Inflammatory macrophage treated with lipopolysaccharide for 4 hours (primary cell): ENCODE measurements around the gene LRMDA.

Experiments
- DNase-seq: peaks from one replicate; pipeline ENCODE4 v3.0.0-alpha.2; 2020

Gene LRMDA

DNA sequence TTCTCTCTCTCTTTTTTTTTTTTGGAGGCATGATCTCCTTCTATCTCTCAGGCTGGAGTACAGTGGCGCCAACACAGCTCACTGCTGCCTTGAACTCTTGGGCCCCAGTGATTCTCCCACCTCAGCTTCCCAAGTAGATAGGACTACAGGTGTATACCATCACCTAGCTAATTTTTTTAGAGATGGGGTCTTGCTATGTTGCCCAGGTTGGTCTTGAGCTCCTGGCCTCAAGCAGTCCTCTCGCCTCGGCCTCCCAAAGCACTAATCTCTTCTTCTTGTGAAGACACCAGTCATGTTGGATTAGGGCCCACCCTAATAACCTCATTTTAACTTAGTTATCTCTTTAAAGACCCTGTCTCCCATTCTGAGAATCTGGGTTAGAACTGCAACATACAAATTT, 45.6 kb downstream of the LRMDA start:
- DNase-seq: no peak

DNA sequence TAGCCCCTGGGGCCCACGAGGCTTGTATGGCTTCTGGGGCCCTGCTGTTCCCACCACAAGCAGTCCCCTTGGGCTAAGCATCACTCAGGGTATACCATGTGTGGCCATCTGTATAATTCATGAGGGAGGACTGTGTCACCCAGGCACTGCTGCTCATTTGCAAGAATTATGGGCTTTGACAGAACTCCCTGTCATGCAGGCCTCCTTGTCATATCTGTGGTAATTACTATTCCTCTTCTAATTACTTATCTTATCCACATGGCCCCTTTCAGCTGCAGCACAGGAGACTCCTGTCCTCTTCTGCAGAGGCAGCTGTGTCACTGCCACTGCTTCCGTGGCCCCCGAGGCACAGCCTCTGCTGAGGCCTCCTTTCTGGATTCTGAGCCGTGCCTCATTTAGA, 46.3 kb downstream of the LRMDA start:
- no peak for DNase-seq

DNA sequence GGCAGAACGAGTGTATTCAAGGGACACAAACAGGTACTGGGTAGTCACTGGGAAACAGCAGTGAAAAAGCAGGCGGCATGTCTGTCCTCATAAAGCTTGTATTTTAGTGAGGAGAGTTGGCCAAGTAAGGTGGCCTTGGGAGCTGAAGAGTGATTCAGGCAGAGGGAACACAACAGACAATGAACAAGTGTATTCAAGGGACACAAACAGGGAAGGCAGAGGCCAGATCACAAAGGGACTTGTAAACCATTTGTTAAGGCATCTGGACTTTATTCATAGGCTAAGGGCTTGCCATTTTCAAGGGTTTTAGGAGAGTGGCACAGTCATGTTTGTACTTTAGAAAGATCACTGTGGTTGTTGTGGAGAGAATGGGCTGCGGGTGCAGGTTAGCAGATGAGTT, 49.0 kb downstream of the LRMDA start:
- no peak for DNase-seq

DNA sequence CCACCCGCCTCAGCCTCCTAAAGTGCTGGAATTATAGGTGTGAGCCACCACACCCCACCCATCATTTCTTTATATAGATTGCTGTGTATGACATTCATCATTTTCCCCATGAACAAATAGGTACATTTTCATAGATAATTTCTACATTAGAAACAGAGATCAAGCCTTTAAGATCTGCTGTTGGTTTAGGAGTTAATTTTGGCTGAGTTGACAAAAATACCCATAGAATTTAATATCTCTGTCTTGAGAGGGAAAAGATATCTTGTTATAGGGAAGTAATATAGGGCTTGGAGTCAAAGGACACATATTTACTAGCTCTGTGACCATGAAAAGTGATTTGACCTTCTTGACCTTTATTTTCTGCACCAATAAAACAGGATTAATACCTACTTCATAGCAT, 51.8 kb downstream of the LRMDA start:
- DNase-seq: no peak

DNA sequence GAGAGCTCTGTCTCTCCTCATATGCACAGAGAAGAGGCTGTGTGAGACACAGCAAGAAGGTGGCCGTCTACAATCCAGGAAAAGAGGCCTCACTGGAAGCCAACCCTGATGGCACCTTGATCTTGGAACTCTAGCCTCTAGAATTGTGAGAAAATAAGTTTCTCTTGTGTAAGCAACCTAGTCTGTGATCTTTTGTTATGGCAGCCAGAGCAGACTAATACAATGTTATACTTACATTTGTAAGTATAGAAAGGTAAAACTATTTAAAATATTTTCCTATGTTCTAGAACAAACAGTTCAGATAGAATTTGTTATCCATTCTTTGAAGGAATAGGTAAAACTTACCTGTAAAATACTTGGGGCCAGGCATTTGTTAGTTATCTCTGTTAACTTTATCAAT, 53.3 kb downstream of the LRMDA start:
- DNase-seq: no peak

DNA sequence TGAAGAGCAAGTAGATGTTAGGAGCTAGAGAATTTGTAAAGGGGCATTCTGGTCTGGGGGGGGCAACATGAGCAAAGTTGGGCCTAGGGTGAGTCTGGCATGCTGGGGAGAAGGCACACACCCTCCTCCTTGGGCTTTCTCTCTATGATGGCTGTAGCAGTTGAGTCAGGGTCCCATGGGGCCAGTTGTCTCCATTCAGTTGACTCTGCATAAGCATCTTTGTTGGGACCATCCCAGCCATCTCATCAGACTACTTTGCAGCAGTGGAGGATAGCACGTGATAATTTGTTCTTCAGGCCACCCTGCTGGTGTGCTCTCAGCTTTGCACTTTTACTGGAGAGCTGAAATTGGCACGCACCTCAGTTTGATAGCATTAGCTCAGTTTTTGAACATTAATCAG, 55.2 kb downstream of the LRMDA start:
- no peak for DNase-seq

DNA sequence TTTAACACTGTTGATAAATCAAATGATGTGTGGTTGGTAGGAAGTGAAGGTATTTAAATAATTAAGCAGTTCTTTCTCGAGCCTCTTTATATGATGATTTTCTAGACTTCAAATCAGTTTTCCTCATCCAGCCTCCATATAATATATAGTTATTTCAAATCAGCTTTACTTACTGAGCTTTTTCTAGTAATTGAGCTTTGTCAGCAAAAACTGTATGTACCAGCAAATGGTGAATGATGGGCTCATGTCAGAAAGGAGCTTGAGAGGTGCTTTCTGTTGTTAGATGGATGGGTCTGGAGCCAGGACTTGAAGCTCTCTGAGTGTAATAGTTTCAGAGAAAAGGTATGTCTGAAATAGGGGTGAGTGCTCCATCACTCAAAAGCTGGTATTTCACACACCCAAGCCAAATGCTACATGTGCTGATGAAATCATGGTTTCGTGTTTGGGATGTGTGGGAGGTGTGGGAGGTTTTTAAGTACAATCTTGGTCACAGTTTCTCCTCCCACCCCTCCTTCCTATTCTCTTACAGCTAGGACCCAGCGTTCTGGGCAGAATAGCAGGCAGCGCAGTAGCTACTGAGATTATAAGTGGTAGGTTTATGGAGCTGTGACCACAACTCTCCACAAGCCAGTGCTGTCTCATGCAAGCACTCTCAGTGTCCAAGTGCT, 55.8 kb downstream of the LRMDA start:
- peak; percentile 65 for DNase-seq

DNA sequence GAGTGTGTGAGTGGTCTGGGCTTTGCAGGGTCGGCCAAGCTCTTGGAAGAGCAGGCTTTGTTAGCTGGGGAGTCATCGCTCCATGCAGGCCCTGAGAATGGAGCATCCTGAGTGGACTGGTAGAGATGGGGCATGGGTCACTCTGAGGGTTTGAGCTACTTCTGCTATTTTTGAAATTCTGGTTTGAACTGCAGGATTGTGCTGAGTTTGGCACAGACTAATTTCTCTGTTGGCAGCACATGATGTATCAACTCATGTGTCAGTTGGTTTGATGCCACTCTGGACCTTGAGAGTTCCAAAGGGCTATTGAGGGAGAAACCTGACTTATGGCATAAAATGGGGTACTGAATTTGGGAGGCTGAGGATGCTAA, 56.3 kb downstream of the LRMDA start:
- peak; percentile 19 for DNase-seq

DNA sequence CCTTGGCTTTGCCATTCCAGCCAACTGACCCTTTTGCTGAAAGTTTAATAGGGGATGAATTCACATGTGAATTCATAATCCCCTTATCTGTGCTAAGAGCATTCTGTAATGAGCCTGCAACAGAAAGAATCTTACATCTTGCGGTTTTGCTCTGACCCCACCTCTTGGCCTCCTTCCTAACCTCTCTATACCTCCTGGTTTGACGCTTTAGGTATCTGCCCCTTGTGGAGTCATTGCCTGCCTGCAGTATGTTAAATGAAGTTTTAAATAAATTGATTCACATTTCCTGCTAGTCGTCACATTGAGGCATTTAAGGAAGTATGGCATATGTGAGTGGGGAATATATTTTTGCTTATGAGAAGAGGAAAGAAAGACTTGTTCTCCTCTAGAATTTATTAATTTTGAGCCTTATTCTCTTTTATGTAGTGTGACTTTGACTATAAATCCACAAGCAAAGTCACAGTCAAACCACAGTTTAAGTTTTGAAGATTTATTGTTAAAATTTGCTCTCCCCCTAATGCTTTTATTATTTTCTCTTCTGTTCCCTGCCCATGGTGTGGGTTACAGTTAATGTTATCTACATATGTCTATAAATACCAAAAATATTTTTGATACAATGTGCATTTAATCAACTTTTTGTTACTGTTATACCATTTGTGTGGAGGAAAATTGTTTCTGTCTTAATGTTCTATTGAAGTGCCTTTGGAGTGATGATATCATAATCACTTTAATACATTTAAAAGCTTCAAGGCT, 60.9 kb downstream of the LRMDA start:
- DNase-seq: peak; percentile 32

DNA sequence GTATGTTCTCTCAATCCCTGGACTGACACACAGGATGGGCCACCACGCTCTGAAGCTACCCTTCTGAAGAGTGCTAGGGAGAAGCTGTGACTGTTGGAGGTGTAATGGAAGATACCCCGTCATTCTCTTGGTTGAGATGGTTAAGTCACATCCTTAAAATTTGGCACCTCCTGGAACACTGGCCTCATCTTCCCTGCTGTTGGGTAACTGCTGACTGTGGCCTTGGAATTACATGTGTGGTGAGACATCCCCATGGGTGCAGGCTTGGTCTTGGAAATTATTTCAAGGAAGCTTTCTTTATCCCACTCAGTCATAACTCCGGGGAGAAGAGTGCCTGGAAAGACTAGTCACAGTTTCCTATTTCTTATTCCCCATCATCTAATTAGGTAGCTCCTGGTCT, 62.0 kb downstream of the LRMDA start:
- DNase-seq: no peak

DNA sequence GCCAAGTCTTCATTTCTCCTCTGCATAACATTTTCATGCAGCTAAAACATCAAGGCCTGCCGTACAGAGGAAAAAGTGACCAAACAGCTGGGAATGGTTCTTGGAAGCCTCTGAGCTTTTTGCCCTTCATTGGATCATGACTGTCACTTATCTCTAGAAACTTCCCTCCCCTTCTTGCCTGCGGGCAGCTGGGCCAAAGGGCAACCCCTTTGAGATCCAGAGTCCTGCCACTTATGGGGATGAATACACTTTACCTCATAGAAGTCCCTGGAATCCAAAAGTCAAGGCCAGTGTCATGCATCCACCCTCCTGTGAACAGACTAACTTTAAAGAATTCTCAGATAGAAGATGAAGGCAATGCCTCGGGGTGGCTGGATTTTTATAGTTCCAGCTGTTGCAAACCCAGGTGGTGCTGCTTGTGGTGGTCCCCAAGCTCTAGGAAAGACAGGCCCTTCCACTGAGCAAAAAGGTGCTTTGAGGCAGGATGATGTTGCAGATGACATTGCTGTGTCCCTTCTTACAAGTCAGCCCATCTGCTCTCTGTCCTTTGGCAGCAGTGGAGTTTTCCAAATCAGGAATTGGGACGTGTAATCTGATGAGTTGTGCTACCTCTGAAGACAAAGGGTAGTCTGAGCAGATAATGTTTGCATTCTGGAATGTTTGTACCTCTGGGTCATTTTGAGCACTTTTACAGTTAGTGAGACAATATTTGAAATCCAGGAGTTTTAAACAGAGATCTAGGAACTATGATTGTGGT, 64.2 kb downstream of the LRMDA start:
- no peak for DNase-seq

DNA sequence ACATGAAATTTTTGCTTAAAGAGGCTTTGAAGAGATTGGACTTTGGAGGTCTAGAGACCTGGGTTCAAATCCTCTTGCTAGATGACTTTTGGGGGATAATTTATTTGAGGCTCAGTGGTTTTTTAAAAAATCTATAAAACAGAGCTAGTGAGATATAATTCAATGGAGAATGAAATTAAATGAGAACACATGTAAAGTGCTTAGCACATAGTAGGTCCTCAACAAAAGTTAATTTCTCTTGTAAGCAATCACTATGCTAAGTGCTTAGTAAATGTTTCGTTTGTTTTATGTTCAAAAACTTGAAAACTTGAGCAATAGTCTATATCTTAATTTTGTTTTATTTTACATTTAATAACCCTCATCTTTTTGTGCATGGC, 64.8 kb downstream of the LRMDA start:
- no peak for DNase-seq

DNA sequence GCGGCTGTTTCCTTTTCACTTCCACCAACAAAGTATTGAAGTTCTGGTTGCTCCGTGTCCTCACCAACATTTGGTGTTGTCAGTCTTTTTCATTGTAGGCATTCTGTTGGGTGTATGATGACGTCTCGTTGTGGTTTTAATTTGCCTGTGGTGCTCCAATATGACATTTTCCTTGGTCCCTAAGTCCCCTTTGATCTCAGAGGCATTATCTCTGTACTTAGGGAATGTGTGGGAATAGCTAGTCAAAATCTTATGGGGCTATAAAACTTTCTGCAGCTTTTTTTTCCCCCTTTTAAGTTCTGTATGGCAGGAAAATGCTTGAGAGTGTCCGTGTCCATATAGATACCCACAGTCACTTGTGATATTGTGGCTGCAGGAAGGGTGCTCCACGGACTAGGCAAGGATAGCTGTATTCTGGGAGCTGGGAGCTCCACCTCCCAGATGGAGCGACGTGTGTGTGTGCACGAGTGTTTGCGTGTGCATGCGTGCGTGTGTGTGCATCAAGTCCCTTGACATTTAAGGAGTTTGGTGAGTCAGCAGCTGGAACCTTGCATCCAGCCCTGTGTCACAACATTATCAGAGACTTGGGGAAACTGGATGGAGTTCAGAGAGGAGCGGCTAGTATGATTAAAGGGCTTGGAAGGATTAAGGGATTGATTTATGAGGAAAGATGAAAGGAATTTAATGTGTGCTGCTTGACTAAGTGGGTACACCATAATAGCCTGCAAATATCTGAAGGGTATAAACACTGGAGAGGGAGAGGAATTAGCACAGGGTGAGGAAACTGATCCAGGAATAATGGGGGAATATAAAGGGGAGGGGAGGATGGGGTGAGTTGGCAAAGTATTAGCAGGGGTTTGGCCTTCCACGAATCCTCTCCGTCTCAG, 66.8 kb downstream of the LRMDA start:
- DNase-seq: no peak

DNA sequence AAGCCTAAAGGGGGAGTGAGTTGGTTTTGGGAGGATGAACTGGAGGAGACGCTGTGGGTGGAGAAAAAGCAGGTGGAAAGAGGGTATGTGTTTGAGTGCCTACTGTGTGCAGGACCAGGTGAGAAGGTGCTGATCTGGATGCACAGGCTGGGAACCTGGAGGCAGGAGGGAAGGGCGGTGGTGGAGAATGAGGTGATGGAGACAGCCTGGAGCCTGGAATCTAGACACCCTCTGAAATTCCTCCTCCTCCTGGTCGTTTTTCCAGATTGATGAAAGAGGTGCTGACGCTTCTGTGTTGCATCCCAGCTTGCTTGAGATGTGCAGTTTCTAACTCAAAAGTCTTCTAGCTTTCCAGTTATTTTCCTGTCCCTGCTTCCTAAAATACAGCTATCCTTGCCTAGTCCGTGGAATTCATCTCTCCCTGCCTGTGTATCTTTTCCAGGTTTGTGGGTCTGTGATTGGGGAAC, 67.5 kb downstream of the LRMDA start:
- DNase-seq: no peak

DNA sequence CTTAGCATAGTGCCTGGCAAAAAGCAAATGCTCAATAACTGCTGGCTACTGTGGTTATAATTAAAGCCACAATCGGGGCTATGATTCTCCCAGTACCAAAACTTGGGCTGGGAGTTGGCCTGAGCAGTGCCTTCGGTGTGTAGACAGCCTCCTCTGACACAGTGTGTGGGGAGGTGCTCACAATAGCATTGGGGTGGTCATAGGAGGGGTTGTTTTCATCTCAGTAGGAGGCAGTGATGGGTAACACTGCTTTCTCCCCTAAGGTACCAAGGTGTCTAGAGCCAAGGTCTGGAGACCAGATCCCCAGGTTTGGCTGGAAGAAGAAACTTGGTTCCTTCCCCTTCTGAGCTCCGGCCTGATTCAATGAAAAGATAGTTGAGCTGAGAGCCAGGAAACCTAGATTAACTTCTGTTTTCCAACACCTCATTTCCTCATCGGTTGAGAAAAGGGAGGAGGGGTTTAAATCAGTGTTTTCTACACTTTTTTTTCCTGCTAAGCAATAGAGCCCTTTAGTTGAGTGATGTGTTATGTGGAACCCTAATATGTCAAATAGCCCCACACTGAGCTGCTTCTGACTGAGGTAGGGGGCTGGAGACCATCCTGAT, 68.2 kb downstream of the LRMDA start:
- peak; percentile 23 for DNase-seq

DNA sequence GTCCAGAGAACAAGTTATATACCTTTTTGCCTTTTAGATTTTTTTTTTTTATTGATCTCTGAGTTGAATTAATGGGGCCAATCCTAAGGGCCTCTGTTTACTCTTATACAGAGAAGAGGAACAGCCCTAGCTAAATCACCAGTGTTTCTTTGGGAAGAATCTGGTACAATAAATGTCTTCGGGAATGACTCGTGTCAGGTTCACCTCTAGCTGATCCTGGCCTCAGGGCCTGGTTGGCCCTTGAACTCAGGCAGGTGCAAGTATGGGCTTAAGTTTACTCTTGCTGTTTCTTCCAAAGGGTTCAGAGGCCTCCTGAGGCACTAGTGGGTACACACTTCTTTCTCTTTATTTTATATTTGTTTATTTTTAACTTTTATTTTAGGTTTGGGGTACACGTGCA, 71.0 kb downstream of the LRMDA start:
- DNase-seq: no peak

DNA sequence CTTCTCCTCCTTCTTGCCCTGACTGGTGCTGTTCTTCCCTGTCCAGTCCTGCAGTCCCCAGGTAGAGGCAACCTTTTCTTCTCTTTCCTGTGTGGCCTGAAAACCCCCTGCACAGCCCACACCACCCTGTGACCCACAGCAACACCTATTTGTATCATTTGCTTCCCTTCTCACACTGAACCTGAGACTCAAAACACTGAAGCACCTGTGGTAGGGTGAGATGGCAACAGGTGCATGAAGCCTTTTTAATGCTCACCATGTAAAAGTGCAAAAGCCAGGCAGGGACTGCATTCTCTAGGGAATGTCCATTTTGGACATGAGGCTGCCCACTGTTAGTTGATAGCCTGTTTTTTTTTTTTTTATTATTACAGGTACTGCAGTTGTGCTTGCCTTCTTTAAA, 71.4 kb downstream of the LRMDA start:
- no peak for DNase-seq

DNA sequence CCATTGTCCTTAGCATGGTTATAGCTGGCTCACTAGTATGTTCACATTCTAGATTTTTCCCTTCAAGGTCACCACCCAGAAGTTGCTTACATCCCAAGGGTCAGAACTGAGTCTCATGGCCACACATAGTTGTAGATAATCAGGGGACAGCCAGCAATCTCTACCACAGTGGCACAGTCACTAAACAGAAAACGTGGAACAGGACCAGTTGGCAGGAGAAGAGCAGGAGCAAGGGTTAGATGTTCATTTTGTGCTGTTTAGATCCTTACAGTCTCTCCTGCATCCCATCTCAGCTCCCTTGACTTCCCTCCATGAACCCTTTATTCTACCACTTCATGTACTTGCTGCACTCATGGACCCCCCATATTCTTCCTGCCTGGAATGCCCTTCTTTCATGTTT, 73.9 kb downstream of the LRMDA start:
- DNase-seq: no peak

DNA sequence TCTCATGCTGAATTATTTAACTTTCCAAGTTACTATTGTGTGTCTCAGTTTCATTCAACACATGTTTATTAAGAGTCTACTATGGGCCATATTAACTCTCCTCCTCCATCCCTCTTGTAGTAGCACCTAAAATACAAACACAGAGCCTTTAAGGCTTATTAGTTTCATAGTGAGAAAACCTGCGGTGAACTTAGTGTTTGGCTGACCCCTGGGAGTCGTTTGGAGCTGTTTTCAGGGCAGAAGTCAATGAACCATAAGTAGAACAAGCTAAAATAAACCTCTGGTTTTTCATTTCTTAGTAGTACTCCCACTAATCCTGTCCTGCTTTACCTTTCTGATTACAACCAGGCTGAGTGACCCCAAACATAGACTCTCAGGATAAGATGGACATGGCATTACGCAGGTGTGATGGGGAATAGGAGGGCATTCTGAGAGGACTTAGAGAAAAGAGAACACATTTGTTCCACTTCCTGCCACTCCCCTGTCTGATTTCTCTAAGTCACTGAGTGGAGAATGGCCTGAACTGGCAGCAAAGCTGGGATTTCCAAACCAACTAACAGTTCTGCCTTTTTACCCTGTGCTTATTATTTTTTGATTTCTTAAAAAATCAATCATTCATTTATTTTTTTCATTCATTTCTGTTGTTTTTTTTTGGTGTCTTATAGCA, 74.5 kb downstream of the LRMDA start:
- DNase-seq: peak; percentile 47

DNA sequence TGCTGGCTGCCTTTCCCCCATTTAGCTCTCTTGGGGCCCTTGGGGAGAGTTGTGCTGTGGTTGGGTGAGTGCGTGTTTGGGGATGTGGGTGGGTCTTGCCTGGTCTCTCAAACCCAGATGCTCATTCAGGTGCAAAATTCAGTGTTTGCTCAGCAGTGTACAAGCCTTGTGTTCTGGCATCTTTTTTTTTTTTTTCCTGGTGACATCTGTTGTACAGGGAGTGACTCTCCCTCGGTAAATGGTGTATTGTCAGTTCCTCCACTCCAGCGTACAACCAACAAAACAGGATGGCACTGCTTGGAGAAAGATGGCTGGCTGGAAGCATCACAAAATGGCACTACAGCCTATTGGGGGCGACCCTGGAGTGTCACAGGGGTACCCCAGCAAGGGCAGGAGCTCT, 75.5 kb downstream of the LRMDA start:
- DNase-seq: no peak

DNA sequence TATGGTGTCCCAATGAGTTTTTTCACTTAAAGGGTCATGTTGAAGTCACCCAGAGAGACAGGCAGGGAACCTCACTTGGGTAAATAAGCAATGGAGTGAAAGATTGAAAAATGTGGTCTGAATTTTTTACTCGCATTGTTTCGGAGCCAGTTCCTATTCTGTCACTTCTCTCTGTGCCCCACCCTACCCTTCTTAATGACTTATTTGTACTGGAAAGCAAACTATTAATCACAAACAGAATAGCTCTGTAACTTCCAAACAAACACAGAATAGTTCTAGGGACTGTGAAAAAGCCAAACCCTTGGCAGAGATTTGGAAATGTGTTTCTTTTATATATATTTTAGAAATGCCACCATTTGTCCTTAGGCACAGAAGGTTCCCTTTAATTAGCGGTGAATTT, 76.0 kb downstream of the LRMDA start:
- DNase-seq: no peak

DNA sequence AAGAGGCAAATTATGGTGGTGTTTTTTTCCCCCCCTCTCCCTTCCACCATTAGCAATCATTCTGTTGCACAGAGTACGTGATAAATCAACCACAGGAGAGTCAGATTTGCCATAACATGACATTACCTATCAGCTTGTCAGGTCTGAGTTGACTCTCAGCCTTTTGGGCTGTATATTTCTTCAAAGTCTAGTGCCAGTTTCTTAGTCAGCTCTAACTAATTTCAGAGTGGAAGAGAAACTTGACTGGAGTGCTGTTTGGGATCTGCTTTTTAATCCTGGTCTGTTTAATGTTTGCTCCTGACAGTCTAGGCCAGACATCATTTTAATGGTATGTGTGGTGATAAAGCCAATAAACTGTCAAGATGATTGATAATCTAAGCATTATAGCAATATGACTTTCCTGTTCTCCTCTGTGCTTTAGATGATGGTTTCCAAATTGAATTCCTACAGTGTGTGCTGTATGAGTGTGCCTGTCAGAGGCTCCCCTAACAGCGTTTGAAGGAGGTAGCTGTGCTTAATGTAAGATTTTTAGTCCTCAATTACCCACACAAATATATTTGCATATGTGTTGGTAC, 76.9 kb downstream of the LRMDA start:
- DNase-seq: no peak
